ENCODE measurements around the gene RGS7. TPM values are rescaled to one million over a fixed set of nuclear protein-coding genes. Genes with fewer than 3 reads are reported as not detected.

The RGS7 gene
- total RNA-seq, 1 experiment from 2014 or later = 0.37 TPM

GRCh38 chr1:241083285-241083684, 273.7 kb downstream of the RGS7 start:
- no peaks in the 10 kb centered on the region for H3K27me3 ChIP-seq (replicated peaks)
- H3K4me3 ChIP-seq = no peak overlapping the region
- DNase-seq (ENCODE audit: low read depth in 1 of 2, low spot score in 2 of 2) = no peak
- no peaks in the 10 kb centered on the region for H3K9me3 ChIP-seq (replicated peaks)
- H3K4me1 ChIP-seq (replicated peaks) = no peaks in the 10 kb centered on the region
- no peak overlapping the region for H3K27ac ChIP-seq
- no peaks in the 10 kb centered on the region for H3K36me3 ChIP-seq

DNA sequence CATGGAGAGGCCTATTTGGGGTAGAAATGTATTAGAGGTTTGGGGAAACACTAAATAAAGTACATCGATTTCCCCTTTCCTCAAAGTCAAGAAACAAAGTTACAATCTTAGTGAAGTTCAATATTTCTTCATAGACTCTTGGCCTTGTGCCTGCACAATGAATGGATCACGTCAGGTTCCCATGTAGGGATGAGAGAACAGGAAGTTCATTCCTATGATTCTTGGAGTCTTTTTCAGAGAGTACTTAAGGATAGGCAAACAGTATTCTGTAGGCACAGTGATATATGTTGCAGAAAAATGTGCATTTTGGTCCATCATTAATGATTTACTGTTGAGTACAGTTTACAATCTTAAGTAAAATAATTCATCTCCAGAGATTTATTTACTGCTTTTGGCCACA, 275.5 kb downstream of the RGS7 start:
- H3K36me3 ChIP-seq = no peaks in the 10 kb centered on the region
- H3K4me1 ChIP-seq (replicated peaks) = no peaks in the 10 kb centered on the region
- H3K4me3 ChIP-seq = no peak overlapping the region
- H3K9me3 ChIP-seq (replicated peaks) = no peaks in the 10 kb centered on the region
- no peak overlapping the region for H3K27ac ChIP-seq
- no peaks in the 10 kb centered on the region for H3K27me3 ChIP-seq (replicated peaks)
- no peak for DNase-seq (ENCODE audit: low read depth in 1 of 2, low spot score in 2 of 2)

- H3K27me3 ChIP-seq (replicated peaks) = no peaks in the 10 kb centered on the region; the same call in 1 of the 2 replicates
- no peak overlapping the region for H3K4me3 ChIP-seq
- no peaks in the 10 kb centered on the region for H3K36me3 ChIP-seq
- H3K27ac ChIP-seq = no peak overlapping the region
- no peak for DNase-seq (ENCODE audit: low read depth in 1 of 2, low spot score in 2 of 2)
- H3K4me1 ChIP-seq (replicated peaks) = no peaks in the 10 kb centered on the region
- H3K9me3 ChIP-seq (replicated peaks) = no peaks in the 10 kb centered on the region
These were observed 277.5 kb downstream of the RGS7 start for GRCh38 chr1:241079459-241079858.

GRCh38 chr1:241079047-241079446, 278.0 kb downstream of the RGS7 start:
- no peaks in the 10 kb centered on the region for H3K4me1 ChIP-seq (replicated peaks)
- no peaks in the 10 kb centered on the region; the same call in 1 of the 2 replicates for H3K27me3 ChIP-seq (replicated peaks)
- no peak overlapping the region for H3K27ac ChIP-seq
- H3K4me3 ChIP-seq = no peak overlapping the region
- H3K36me3 ChIP-seq = no peaks in the 10 kb centered on the region
- no peak for DNase-seq (ENCODE audit: low read depth in 1 of 2, low spot score in 2 of 2)
- H3K9me3 ChIP-seq (replicated peaks) = no peaks in the 10 kb centered on the region

GRCh38 chr1:241077386-241078147, 279.4 kb downstream of the RGS7 start:
- Histone ChIP-seq H3K27ac (no peak overlapping the region), H3K27me3 (replicated peaks) (no peaks in the 10 kb centered on the region; the same call in 1 of the 2 replicates), H3K4me1 (replicated peaks) (no peaks in the 10 kb centered on the region), H3K9me3 (replicated peaks) (no peaks in the 10 kb centered on the region), H3K36me3 (no peaks in the 10 kb centered on the region), H3K4me3 (no peak overlapping the region)
- DNase-seq (ENCODE audit: low read depth in 1 of 2, low spot score in 2 of 2) = no peak

- Histone ChIP-seq H3K4me3 (no peak overlapping the region), H3K27me3 (replicated peaks) (no peaks in the 10 kb centered on the region; the same call in 1 of the 2 replicates), H3K27ac (no peak overlapping the region), H3K4me1 (replicated peaks) (no peaks in the 10 kb centered on the region), H3K9me3 (replicated peaks) (no peaks in the 10 kb centered on the region), H3K36me3 (no peaks in the 10 kb centered on the region)
- DNase-seq (ENCODE audit: low read depth in 1 of 2, low spot score in 2 of 2) = no peak
These were observed 282.5 kb downstream of the RGS7 start for GRCh38 chr1:241074507-241074906.

DNA sequence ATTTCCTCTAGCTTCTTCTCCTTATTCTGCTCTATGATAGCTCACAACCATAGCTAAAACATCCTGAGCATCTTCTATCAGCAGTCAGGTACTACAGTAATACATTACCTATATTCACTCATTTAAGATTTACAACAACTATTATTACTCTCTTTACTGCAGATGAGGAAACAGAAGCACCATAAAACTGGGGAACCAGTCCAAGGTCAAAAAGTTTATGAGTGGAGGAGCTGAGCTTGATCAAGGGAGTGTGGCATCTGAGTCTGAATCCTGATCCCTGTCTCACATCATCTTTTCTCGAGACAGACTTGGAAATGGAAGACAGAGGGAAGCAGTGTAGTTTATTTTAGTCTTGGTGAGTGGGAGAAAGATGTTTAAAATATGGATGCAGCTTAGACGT, 288.6 kb downstream of the RGS7 start:
- no peaks in the 10 kb centered on the region for H3K36me3 ChIP-seq
- H3K9me3 ChIP-seq (replicated peaks) = no peaks in the 10 kb centered on the region
- H3K27me3 ChIP-seq (replicated peaks) = no peaks in the 10 kb centered on the region
- no peak overlapping the region for H3K4me3 ChIP-seq
- no peak for DNase-seq (ENCODE audit: low read depth in 1 of 2, low spot score in 2 of 2)
- no peak overlapping the region for H3K27ac ChIP-seq
- no peaks in the 10 kb centered on the region for H3K4me1 ChIP-seq (replicated peaks)

DNA sequence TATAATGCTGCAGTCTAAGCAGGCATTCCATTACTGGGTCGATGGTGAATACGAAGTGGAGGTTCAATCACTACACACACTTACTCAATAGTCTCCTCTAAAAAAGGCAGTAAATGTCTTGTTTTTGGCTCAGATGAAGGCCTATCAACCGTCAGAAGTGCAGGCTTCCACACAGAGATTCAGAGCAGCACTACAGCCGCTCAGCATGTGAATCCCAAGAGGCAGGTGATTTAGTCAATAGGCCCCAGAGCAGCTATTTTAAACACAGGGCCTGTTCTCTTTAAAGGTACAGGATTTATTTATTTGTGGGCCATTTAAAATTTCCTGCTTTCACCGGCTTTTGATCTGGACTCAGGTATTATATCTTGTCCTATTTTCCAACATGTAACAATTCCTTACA, 293.7 kb downstream of the RGS7 start:
- no peak overlapping the region for H3K27ac ChIP-seq
- H3K27me3 ChIP-seq (replicated peaks) = no peaks in the 10 kb centered on the region
- no peak overlapping the region for H3K4me3 ChIP-seq
- H3K9me3 ChIP-seq (replicated peaks) = no peaks in the 10 kb centered on the region
- no peaks in the 10 kb centered on the region for H3K36me3 ChIP-seq
- no peaks in the 10 kb centered on the region for H3K4me1 ChIP-seq (replicated peaks)
- no peak for DNase-seq (ENCODE audit: low read depth in 1 of 2, low spot score in 2 of 2)

DNA sequence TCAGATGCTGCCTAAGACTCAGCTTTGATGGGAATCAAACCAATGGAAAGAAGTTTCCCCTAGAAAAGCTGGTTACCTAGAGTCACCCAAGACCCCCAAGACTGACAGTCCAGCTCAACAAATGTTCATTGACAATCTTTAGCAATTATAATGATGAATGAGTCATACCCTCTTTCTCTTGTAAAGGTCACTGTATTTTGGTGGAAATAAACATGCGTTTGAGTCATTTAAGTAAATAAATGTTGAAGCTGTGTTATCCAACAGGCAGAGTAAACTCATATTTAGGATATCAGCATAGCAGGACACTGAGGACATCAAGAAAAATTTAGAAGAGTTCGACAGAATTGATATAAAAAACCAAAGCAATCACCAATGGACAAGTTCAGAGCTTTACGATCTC, 295.9 kb downstream of the RGS7 start:
- no peak overlapping the region for H3K27ac ChIP-seq
- H3K9me3 ChIP-seq (replicated peaks) = no peaks in the 10 kb centered on the region
- no peak for DNase-seq (ENCODE audit: low read depth in 1 of 2, low spot score in 2 of 2)
- H3K27me3 ChIP-seq (replicated peaks) = no peaks in the 10 kb centered on the region
- H3K4me3 ChIP-seq = no peak overlapping the region
- H3K36me3 ChIP-seq = no peaks in the 10 kb centered on the region
- no peaks in the 10 kb centered on the region for H3K4me1 ChIP-seq (replicated peaks)

GRCh38 chr1:241048622-241049021, 308.4 kb downstream of the RGS7 start:
- Histone ChIP-seq H3K36me3 (no peaks in the 10 kb centered on the region), H3K27ac (no peak overlapping the region), H3K4me3 (no peak overlapping the region), H3K27me3 (replicated peaks) (no peaks in the 10 kb centered on the region), H3K9me3 (replicated peaks) (no peaks in the 10 kb centered on the region), H3K4me1 (replicated peaks) (no peaks in the 10 kb centered on the region)
- DNase-seq (ENCODE audit: low read depth in 1 of 2, low spot score in 2 of 2) = no peak

GRCh38 chr1:241045659-241046058, 311.3 kb downstream of the RGS7 start:
- 0 out of 2 replicates have a peak, but pooled peaks cover 5% of the 10 kb centered on the region for H3K27me3 ChIP-seq (replicated peaks)
- H3K36me3 ChIP-seq = no peaks in the 10 kb centered on the region
- H3K4me1 ChIP-seq (replicated peaks) = no peaks in the 10 kb centered on the region
- H3K9me3 ChIP-seq (replicated peaks) = no peaks in the 10 kb centered on the region
- no peak overlapping the region for H3K4me3 ChIP-seq
- DNase-seq (ENCODE audit: low read depth in 1 of 2, low spot score in 2 of 2) = no peak
- H3K27ac ChIP-seq = no peak overlapping the region

DNA sequence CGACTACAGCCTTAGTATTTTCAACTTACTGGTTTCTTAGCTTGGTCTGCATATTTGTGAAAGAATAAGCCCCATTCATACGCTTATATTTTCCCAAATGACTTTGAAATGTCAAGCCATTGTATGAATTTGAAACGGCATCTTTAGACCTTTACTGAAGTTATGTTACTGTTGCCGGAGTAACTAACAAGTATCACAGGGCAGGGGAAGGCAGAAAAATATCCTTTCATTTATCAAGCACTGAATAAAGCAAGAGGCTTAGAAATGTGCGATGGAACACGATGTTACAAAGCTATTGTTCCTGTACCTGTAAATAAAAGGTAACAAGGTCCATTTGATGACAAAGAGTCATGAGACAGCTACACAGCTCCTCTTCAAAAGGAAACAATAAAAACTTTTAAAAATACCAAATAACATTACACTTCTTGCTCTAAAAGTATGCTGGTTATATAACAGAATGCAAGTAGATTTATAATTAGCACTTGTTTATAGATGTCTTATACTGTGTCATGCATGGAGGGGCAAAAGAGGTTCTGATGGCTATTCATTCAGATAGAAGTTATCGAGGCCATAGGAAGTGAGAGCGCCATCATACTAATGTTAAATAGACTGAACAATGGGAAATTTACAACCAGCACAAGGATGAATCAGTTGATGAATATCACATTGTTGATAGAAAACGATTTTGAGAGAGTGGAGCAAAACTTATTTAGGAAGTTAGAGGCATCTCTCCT, 322.6 kb downstream of the RGS7 start:
- H3K4me1 ChIP-seq (replicated peaks) = no peaks in the 10 kb centered on the region
- no peak overlapping the region for H3K27ac ChIP-seq
- DNase-seq (ENCODE audit: low read depth in 1 of 2, low spot score in 2 of 2) = no peak
- no peaks in the 10 kb centered on the region for H3K27me3 ChIP-seq (replicated peaks)
- H3K4me3 ChIP-seq = no peak overlapping the region
- no peaks in the 10 kb centered on the region for H3K9me3 ChIP-seq (replicated peaks)
- H3K36me3 ChIP-seq = no peaks in the 10 kb centered on the region

- Histone ChIP-seq H3K4me1 (replicated peaks) (no peaks in the 10 kb centered on the region), H3K9me3 (replicated peaks) (no peaks in the 10 kb centered on the region), H3K4me3 (no peak overlapping the region), H3K27me3 (replicated peaks) (no peaks in the 10 kb centered on the region), H3K27ac (no peak overlapping the region), H3K36me3 (no peaks in the 10 kb centered on the region)
- DNase-seq (ENCODE audit: low read depth in 1 of 2, low spot score in 2 of 2) = no peak
These were observed 332.2 kb downstream of the RGS7 start for GRCh38 chr1:241024834-241025233.

DNA sequence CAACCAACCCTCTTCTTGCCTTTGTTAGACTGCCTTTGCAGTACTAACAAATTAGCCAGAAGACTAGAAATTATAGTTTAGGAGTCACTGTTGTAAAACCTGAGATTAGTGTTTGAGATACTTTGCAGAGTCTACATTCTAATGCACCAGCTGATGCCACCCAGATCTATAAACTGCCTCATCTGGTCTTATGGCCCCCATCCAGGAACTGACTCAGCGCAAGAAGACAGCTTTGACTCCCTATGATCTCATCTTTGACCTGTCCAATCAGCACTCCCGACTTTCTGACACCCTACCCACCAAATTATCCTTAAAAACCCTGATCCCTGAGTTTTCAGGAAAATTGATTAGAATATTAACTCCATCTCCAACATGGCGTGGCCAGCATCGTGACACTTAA, 334.6 kb downstream of the RGS7 start:
- H3K9me3 ChIP-seq (replicated peaks) = no peaks in the 10 kb centered on the region
- no peaks in the 10 kb centered on the region for H3K4me1 ChIP-seq (replicated peaks)
- H3K27ac ChIP-seq = no peak overlapping the region
- DNase-seq (ENCODE audit: low read depth in 1 of 2, low spot score in 2 of 2) = no peak
- H3K36me3 ChIP-seq = no peaks in the 10 kb centered on the region
- H3K4me3 ChIP-seq = no peak overlapping the region
- no peaks in the 10 kb centered on the region for H3K27me3 ChIP-seq (replicated peaks)

All from SJSA1 (cell line).